ENCODE results near the gene LRRN4.

DNA sequence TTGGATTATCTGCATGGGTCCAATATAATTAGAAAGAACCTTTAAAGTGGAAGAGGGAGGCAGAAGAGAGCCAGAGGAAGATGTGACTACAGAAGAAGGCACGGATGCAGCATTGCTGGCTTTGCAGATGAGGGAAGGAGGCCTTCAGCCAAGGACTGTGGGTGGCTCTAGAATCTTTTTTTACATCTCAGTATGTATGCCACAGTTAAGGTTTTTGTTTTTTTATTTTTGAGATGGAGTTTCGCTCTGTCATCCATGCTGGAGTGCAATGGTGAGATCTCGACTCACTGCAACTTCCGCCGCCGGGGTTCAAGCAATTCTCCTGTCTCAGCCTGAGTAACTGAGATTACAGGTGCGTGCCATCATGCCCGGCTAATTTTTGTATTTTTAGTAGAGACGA is 54.1 kb downstream of the LRRN4 start:
- TF ChIP-seq, protein P1, sequence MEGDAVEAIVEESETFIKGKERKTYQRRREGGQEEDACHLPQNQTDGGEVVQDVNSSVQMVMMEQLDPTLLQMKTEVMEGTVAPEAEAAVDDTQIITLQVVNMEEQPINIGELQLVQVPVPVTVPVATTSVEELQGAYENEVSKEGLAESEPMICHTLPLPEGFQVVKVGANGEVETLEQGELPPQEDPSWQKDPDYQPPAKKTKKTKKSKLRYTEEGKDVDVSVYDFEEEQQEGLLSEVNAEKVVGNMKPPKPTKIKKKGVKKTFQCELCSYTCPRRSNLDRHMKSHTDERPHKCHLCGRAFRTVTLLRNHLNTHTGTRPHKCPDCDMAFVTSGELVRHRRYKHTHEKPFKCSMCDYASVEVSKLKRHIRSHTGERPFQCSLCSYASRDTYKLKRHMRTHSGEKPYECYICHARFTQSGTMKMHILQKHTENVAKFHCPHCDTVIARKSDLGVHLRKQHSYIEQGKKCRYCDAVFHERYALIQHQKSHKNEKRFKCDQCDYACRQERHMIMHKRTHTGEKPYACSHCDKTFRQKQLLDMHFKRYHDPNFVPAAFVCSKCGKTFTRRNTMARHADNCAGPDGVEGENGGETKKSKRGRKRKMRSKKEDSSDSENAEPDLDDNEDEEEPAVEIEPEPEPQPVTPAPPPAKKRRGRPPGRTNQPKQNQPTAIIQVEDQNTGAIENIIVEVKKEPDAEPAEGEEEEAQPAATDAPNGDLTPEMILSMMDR (IDR thresholded peaks at IDR 0.05), result no peak
- TF ChIP-seq POLR2A (IDR thresholded peaks at IDR 0.05), result no peak
